Measurements from ENCODE around the gene HSPA1L. TPM values are rescaled to one million over a fixed set of nuclear protein-coding genes. Genes with fewer than 3 reads are reported as not detected.
"Not testable (repeated sequence)": the region's sequence is repeated elsewhere in the genome, so short reads cannot be mapped to it uniquely, and the experiment has no call there.

Gene HSPA1L
- total and polyA plus RNA-seq, 4 experiments from 2014 or later = 1.1 to 8.3 (median 6.3) TPM

DNA sequence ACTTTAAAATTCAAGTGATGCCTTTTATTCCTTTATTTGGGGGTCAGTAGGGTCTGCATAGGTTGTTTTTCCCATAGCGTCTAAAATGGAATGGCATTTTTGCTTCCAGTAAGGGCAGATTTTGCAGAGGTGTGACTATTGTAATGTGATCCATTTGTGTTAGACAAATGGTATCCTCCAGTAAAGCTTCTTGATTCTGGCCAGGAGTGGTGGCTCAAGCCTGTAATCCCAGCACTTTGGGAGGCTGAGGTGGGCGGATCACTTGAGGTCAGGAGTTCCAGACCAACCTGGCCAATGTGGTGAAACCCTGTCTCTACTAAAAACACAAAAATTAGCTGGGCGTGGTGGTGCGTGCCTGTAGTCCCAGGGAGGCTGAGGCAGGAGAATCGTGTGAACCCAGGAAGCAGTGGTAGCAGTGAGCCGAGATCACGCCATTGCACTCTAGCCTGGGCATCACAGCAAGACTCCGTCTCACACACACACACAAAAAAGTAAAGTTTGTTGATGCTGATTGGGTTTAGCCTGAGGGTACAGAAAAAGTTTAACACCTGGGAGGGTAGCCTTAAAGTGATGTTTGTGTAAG lies 2.9 kb upstream of the HSPA1L start:
- H3K27me3 ChIP-seq (ENCODE audit: insufficient read depth, low read length); H3K27me3 Mint-ChIP-seq; H3K9me3 ChIP-seq (ENCODE audit: control insufficient read depth in 1 of 2, low read length in 2 of 2); H3K9me3 Mint-ChIP-seq; H3K36me3 ChIP-seq (ENCODE audit: insufficient read depth, low read length): not testable (repeated sequence)
- H3K4me1 ChIP-seq (ENCODE audit: insufficient read depth, low read length) = peaks cover 59% of the 10 kb centered on the region
- peak in 1 of 5 donors; percentile 28 for DNase-seq
- peak overlapping the region; percentile 66 to 96 (median 94) for H3K27ac Mint-ChIP-seq
- peak overlapping the region; percentile 81 to 97 (median 96) for H3K4me3 Mint-ChIP-seq
- peaks cover 0 to 16% of the 10 kb centered on the region in 2 donors for H3K36me3 Mint-ChIP-seq
- H3K4me1 Mint-ChIP-seq = peaks cover 31 to 69% (median 48%) of the 10 kb centered on the region in 4 donors
- intact Hi-C loops (cut with micrococcal nuclease) = loop anchor here (2.0 to 5.0 kb wide), 3 partner anchors 46 to 276 kb away; partner anchors contain the start of genes DDAH2 and DDX39B
- CTCF ChIA-PET (ENCODE audit: partially characterized antibody) = interaction anchor here (1.1 to 2.1 kb wide), 14 partner anchors 9 to 236 kb away, joined by 3 to 21 read pairs (median 7); partner anchors contain the start of genes CLIC1, DDAH2, HSPA1B and LSM2
- peak overlapping the region; percentile 67 for H3K27ac ChIP-seq (ENCODE audit: low read depth, low read length)
- H3K4me3 ChIP-seq (ENCODE audit: low read length in 2 of 2) = peak overlapping the region; percentile 12 to 73
- POLR2A ChIA-PET (ENCODE audit: partially characterized antibody) = interaction anchor here (0.6 to 7.1 kb wide), 24 partner anchors 9 to 236 kb away, joined by 3 to 76 read pairs (median 4); partner anchors contain the start of genes ABHD16A, BAG6, C6orf47 and CLIC1

DNA sequence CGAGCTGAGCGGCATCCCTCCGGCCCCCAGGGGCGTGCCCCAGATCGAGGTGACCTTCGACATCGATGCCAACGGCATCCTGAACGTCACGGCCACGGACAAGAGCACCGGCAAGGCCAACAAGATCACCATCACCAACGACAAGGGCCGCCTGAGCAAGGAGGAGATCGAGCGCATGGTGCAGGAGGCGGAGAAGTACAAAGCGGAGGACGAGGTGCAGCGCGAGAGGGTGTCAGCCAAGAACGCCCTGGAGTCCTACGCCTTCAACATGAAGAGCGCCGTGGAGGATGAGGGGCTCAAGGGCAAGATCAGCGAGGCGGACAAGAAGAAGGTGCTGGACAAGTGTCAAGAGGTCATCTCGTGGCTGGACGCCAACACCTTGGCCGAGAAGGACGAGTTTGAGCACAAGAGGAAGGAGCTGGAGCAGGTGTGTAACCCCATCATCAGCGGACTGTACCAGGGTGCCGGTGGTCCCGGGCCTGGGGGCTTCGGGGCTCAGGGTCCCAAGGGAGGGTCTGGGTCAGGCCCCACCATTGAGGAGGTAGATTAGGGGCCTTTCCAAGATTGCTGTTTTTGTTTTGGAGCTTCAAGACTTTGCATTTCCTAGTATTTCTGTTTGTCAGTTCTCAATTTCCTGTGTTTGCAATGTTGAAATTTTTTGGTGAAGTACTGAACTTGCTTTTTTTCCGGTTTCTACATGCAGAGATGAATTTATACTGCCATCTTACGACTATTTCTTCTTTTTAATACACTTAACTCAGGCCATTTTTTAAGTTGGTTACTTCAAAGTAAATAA lies 2.2 kb upstream of the HSPA1L start:
- not testable (repeated sequence) for H3K36me3 ChIP-seq (ENCODE audit: insufficient read depth, low read length); H3K27me3 Mint-ChIP-seq; H3K9me3 ChIP-seq (ENCODE audit: control insufficient read depth in 1 of 2, low read length in 2 of 2); H3K27me3 ChIP-seq (ENCODE audit: insufficient read depth, low read length); H3K9me3 Mint-ChIP-seq
- intact Hi-C loops (cut with micrococcal nuclease) = loop anchor here (2.0 to 5.0 kb wide), 3 partner anchors 45 to 275 kb away; partner anchors contain the start of genes DDAH2 and DDX39B
- ChIA-PET CTCF (ENCODE audit: partially characterized antibody) (interaction anchor here (1.1 to 2.1 kb wide), 14 partner anchors 9 to 235 kb away, joined by 3 to 21 read pairs (median 7); partner anchors contain the start of genes CLIC1, DDAH2, HSPA1B and LSM2), POLR2A (ENCODE audit: partially characterized antibody) (interaction anchor here (0.6 to 7.1 kb wide), 24 partner anchors 10 to 236 kb away, joined by 3 to 76 read pairs (median 4); partner anchors contain the start of genes ABHD16A, BAG6, C6orf47 and CLIC1)
- Histone ChIP-seq H3K4me1 (ENCODE audit: insufficient read depth, low read length) (peaks cover 59% of the 10 kb centered on the region), H3K27ac (ENCODE audit: low read depth, low read length) (peak overlapping the region; percentile 67), H3K4me3 (ENCODE audit: low read length in 2 of 2) (peak overlapping the region; percentile 12 to 73)
- peak in 4 of 5 donors; percentile 65 to 70 (median 68) for DNase-seq
- Mint-ChIP-seq H3K4me1 (peaks cover 33 to 69% (median 49%) of the 10 kb centered on the region in 4 donors), H3K4me3 (peak overlapping the region; percentile 81 to 97 (median 96)), H3K27ac (peak overlapping the region; percentile 66 to 96 (median 94)), H3K36me3 (peaks cover 3 to 20% of the 10 kb centered on the region in 2 donors)

DNA sequence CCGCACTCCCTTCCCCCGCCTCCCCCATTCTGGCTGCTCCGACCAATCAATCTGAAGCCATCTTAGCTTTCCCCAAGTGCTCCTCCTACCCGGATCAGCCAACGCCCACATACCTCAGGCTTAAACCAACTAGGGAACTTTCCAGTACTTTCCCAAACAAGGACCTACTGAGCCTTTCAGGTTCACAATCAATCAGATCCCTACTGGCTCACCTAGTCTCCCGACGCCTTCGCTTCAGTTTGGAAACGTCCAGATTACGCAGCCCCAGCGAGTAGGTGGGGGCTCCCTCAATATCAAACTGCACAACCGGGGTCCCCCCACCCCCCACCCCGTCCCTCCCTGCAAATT lies 432 bp downstream of the HSPA1L start:
- POLR2A ChIA-PET (ENCODE audit: partially characterized antibody) = interaction anchor here (0.6 to 5.7 kb wide), 23 partner anchors 9 to 273 kb away, joined by 3 to 73 read pairs (median 5); partner anchors contain the start of genes ABHD16A, BAG6, C6orf47 and CLIC1
- Mint-ChIP-seq H3K4me3 (peak overlapping the region; percentile 91 to 96 (median 94)), H3K36me3 (peaks cover 18 to 34% of the 10 kb centered on the region in 2 donors), H3K27me3 (no peaks in the 10 kb centered on the region), H3K9me3 (peaks cover 0 to 2% (median 0%) of the 10 kb centered on the region in 8 donors), H3K4me1 (peaks cover 29 to 66% (median 44%) of the 10 kb centered on the region in 4 donors), H3K27ac (peak overlapping the region; percentile 88 to 95 (median 92))
- Histone ChIP-seq H3K4me3 (ENCODE audit: low read length in 2 of 2) (peak overlapping the region; percentile 81 to 97), H3K4me1 (ENCODE audit: insufficient read depth, low read length) (peaks cover 44% of the 10 kb centered on the region), H3K27ac (ENCODE audit: low read depth, low read length) (peak overlapping the region; percentile 82), H3K27me3 (ENCODE audit: insufficient read depth, low read length) (no peaks in the 10 kb centered on the region), H3K36me3 (ENCODE audit: insufficient read depth, low read length) (peaks cover 16% of the 10 kb centered on the region), H3K9me3 (ENCODE audit: control insufficient read depth in 1 of 2, low read length in 2 of 2) (no peaks in the 10 kb centered on the region)
- peak; percentile 54 to 84 (median 56) for DNase-seq
- intact Hi-C loops (cut with micrococcal nuclease) = loop anchor here (2.0 to 5.0 kb wide), 4 partner anchors 16 to 272 kb away; partner anchors contain the start of genes DDX39B and VARS1
- CTCF ChIA-PET (ENCODE audit: partially characterized antibody) = interaction anchor here (0.8 to 2.2 kb wide), 10 partner anchors 8 to 85 kb away, joined by 3 to 12 read pairs (median 4); partner anchors contain the start of genes LSM2, MSH5 and VARS1

DNA sequence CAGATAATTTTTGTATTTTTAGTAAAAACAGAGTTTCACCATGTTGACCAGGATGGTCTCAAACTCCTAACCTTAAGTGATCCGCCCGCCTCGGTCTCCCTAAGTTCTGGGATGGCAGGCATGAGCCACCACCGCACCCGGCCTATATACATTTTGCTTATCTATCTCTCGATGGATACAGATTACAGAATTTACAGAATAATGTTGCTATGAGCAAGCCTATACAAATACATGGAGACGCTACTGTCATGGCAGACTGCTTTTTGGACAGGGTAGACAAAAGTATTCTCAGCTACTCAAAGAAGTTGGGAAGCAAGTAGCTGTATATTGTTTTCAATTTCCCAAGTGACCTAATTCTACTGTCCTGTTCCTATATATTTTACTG lies 1.6 kb downstream of the HSPA1L start:
- Histone ChIP-seq H3K9me3 (ENCODE audit: control insufficient read depth in 1 of 2, low read length in 2 of 2) (no peaks in the 10 kb centered on the region), H3K27me3 (ENCODE audit: insufficient read depth, low read length) (no peaks in the 10 kb centered on the region), H3K4me3 (ENCODE audit: low read length in 2 of 2) (no peak overlapping the region), H3K4me1 (ENCODE audit: insufficient read depth, low read length) (peaks cover 32% of the 10 kb centered on the region), H3K36me3 (ENCODE audit: insufficient read depth, low read length) (peaks cover 16% of the 10 kb centered on the region), H3K27ac (ENCODE audit: low read depth, low read length) (peak overlapping the region; percentile 42)
- intact Hi-C loops (cut with micrococcal nuclease) = no loop called here
- Mint-ChIP-seq H3K27me3 (no peaks in the 10 kb centered on the region), H3K9me3 (peaks cover 0 to 2% (median 0%) of the 10 kb centered on the region in 8 donors), H3K27ac (peak overlapping the region; percentile 67 to 94 (median 91)), H3K4me1 (peaks cover 28 to 61% (median 38%) of the 10 kb centered on the region in 4 donors), H3K4me3 (peak overlapping the region; percentile 42 to 96 (median 90)), H3K36me3 (peaks cover 22 to 40% of the 10 kb centered on the region in 2 donors)
- CTCF ChIA-PET (ENCODE audit: partially characterized antibody) = interaction anchor here (0.8 to 2.2 kb wide), 8 partner anchors 10 to 88 kb away, joined by 3 to 8 read pairs (median 6); partner anchors contain the start of genes DDAH2, HSPA1B and VARS1
- no peak for DNase-seq
- POLR2A ChIA-PET (ENCODE audit: partially characterized antibody) = interaction anchor here (1.1 to 5.7 kb wide), 8 partner anchors 8 to 149 kb away, joined by 4 to 73 read pairs (median 30); partner anchors contain the start of genes ABHD16A, CLIC1, GPANK1 and HSPA1B

DNA sequence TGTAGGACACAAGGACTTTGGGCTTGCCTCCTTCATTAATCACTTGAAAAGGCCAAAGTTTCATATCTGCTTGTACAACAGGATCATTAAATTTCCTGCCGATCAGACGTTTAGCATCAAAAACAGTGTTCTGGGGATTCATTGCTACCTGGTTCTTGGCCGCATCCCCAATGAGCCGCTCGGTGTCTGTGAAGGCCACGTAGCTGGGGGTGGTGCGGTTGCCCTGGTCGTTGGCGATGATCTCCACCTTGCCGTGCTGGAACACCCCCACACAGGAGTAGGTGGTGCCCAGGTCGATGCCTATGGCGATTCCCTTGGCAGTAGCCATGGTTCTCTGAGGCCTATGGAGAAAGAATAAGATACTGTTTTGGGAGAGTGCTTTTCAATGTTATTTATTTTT lies 3.4 kb downstream of the HSPA1L start:
- intact Hi-C loops (cut with micrococcal nuclease) = no loop called here
- H3K4me1 ChIP-seq (ENCODE audit: insufficient read depth, low read length) = peaks cover 33% of the 10 kb centered on the region
- no peaks in the 10 kb centered on the region for H3K27me3 ChIP-seq (ENCODE audit: insufficient read depth, low read length)
- Mint-ChIP-seq H3K27me3 (no peaks in the 10 kb centered on the region), H3K27ac (peak overlapping the region in 5 of 7 donors; percentile 17 to 94 (median 72)), H3K36me3 (peaks cover 22 to 38% of the 10 kb centered on the region in 2 donors), H3K9me3 (peaks cover 0 to 2% (median 0%) of the 10 kb centered on the region in 8 donors), H3K4me1 (peaks cover 21 to 54% (median 33%) of the 10 kb centered on the region in 4 donors), H3K4me3 (peak overlapping the region in 5 of 8 donors; percentile 57 to 96 (median 80))
- no peaks in the 10 kb centered on the region for H3K9me3 ChIP-seq (ENCODE audit: control insufficient read depth in 1 of 2, low read length in 2 of 2)
- CTCF ChIA-PET (ENCODE audit: partially characterized antibody) = interaction anchor here (0.9 to 1.4 kb wide), 3 partner anchors 13 to 100 kb away, joined by 3 to 4 read pairs (median 3); no protein-coding TSS in a partner anchor
- POLR2A ChIA-PET (ENCODE audit: partially characterized antibody) = interaction anchor here (0.6 to 5.7 kb wide), 5 partner anchors 12 to 312 kb away, joined by 3 to 73 read pairs (median 6); partner anchors contain the start of genes HSPA1B and VARS1
- H3K4me3 ChIP-seq (ENCODE audit: low read length in 2 of 2) = no peak overlapping the region
- H3K36me3 ChIP-seq (ENCODE audit: insufficient read depth, low read length) = peaks cover 16% of the 10 kb centered on the region
- H3K27ac ChIP-seq (ENCODE audit: low read depth, low read length) = no peak overlapping the region
- DNase-seq = no peak

DNA sequence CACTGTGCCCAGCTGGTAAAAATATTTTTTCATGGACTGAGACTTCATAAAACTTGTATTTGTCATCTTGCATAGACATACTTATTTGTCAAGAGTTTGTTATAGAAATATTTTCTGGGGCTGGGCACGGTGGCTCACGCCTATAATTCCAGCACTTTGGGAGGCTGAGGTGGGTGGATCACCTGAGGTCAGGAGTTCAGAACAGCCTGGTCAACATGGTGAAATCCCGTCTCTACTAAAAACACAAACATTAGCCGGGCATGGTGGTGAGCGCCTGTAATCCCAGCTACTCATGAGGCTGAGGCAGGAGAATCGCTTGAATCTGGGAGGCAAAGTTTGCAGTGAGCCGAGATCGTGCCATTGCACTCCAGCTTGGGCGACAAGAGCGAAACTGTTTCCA lies 6.5 kb downstream of the HSPA1L start:
- CTCF ChIA-PET (ENCODE audit: partially characterized antibody) = interaction anchor here (1.2 to 3.7 kb wide), 3 partner anchors 9 to 13 kb away, joined by 3 to 12 read pairs (median 4); partner anchors contain the start of gene VARS1
- H3K4me3 Mint-ChIP-seq; H3K9me3 ChIP-seq (ENCODE audit: control insufficient read depth in 1 of 2, low read length in 2 of 2); DNase-seq; H3K4me3 ChIP-seq (ENCODE audit: low read length in 2 of 2); H3K27me3 Mint-ChIP-seq; intact Hi-C loops (cut with micrococcal nuclease); H3K9me3 Mint-ChIP-seq; H3K27ac ChIP-seq (ENCODE audit: low read depth, low read length); H3K27me3 ChIP-seq (ENCODE audit: insufficient read depth, low read length): not testable (repeated sequence)
- POLR2A ChIA-PET (ENCODE audit: partially characterized antibody) = interaction anchor here (4.0 to 6.2 kb wide), 3 partner anchors 9 to 71 kb away, joined by 32 to 93 read pairs (median 63); partner anchors contain the start of genes CLIC1, MSH5 and VARS1
- H3K36me3 ChIP-seq (ENCODE audit: insufficient read depth, low read length) = peaks cover 16% of the 10 kb centered on the region
- Mint-ChIP-seq H3K36me3 (peaks cover 22 to 45% of the 10 kb centered on the region in 2 donors), H3K4me1 (peaks cover 23 to 48% (median 37%) of the 10 kb centered on the region in 4 donors), H3K27ac (peak overlapping the region in 1 of 7 donors; percentile 43)
- H3K4me1 ChIP-seq (ENCODE audit: insufficient read depth, low read length) = peaks cover 42% of the 10 kb centered on the region

Measured in CD4-positive, alpha-beta memory T cell (primary cell).